ENCODE data around the gene ROPN1. TPM values are rescaled to one million over a fixed set of nuclear protein-coding genes. Genes with fewer than 3 reads are reported as not detected.
"Not testable (repeated sequence)": the region's sequence is repeated elsewhere in the genome, so short reads cannot be mapped to it uniquely, and the experiment has no call there.

The ROPN1 gene
- 1.4 TPM for total RNA-seq (ENCODE audit: insufficient read depth, low replicate concordance)

DNA sequence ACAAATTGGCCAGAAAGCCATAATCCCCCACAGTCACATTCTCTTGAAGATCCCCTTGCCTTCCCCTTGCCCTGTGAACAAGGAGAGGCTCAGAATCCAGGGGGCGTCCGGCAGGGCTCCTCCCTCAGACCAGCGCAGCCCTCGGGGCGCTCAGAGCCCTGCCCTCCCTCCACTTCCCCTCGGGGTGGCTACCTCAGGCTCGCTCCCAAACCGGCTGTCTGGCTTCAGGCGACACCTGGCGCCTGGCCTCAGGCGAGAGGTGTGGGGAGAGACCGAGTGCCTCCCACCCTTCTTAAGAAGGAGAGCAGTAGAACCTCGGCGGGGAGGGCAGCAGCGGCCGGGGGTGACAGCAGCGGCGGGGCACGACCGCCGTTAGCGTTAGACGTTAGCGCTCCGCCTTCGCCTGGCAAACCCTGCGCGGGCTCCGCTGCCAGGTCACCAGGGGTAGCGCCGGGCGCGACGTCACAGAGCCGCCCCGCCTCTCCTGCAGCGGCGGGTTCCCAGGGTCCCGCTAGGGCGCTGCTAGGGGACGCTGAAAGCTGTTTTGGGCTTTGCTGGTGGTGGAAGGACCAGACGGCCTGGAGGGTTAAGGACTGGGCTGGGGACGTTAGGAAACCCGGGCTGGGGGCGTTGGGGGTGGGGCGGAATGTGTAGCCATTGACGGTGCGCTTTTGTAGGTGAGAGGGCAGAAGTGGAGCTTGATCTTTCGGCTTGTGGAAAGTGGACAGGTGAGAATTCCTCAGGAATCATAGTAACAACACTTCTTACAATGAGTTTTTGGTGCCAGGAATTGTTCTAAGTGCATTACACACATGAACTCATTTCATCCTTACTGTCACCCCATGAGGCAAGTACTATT lies at the start of gene ROPN1:
ROPN1 (minus strand) TSS at position 395 of the 859 bp plus-strand sequence. CDS start 11,643 bp downstream, outside the sequence.
- DNase-seq (ENCODE audit: low spot score): not testable (repeated sequence)

DNA sequence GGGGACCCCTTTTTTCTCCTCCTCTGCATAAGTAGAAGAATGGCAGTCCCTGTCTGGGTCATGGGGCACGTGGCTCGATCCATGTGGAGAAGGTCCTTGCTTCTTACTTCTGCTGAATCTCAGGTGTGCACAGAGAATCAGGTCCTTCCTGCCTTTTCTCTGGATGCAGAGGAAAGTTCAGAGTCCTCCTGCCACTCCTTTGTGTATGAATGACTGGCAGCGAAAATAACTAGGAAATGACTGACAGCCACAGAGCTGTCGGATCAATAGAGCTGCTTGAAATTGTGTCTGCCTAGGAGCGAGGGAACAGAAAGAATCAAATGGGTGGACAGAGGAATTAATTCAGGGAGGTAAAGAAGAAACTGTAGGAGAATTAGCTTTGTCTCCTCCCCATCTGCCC lies 49.6 kb upstream of the ROPN1 start:
- DNase-seq (ENCODE audit: low spot score): no peak

DNA sequence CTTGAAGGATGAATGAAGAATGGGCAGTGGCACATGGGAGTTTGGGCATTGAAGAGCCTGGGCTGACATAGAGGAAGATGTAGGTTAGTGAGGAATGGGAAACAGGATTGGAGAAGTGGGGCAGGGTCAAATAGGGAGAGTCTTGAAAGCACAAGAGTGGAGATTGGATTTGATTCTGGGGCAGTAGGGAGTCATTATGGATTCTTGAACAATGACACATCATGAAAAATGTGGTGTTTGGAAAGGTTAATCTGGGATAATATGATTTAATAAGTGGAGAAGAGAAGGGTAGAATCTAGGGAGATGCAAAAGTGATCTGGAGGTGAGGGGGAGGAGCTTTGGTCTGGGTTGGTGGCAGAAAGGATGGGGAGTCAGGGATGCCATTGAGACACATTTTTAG lies 45.4 kb upstream of the ROPN1 start:
- no peak for DNase-seq (ENCODE audit: low spot score)

DNA sequence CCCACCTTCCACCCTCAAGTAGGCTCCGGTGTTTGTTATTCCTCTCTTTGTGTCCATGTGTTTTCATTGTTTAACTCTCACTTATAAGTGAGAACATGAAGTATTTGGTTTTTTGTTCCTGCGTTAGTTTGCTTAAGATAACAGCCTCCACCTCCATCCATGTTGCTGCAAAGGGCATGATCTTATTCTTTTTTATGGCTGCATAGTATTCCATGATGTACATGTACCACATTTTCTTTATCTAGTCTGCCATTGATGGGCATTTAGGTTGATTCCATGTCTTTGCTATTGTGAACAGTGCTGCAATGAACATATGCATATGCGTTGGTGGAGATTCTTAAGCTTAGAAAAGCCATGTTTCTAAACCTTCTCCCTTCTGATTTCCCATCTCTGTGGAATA lies 44.3 kb upstream of the ROPN1 start:
- DNase-seq (ENCODE audit: low spot score): not testable (repeated sequence)

DNA sequence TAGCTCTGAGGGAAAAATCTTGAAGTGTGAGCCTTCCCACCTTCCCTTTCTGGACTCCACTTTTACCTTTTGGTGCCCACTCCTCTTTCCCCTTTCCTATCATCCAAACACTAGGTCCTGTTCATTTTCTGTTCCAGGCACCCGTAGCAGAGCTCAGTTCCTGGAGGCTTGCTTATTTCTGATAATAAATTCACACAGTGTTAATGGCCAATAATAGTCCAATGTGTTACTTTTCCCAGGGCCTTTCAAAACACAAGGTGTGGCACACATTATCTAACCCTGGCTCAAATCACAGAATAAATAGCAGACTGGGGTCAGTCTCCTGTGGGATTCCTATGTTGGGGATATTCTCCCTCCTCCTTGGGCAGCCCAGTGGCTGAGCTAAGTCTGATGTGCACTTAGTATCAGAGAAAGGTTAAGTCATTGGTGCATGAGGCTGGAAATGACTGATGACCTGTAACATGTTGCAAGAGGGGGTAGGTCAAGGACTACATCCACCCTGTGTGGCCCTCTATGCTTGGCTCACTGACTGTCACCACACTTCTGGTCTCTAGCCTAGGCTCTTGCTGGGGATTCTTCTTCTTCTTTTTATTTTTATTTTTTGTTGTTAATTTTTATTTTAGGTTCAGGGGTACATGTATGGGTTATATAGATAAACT lies 43.7 kb upstream of the ROPN1 start:
- DNase-seq (ENCODE audit: low spot score): no peak

DNA sequence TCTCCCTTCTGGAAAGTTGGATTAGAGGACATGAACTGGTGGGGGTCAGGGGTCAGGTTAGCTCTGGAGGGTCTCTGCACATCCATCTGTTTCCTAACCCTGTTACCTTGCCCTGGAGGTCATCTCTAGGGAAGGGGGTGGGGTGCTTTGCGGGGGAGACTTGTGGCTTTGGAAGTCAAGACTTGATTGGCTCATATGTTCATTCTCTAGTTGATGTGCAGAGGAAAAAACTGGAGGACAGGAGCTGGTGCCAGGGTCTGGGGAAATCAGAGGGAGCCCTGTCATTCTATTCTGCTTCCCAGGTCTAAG lies 42.9 kb upstream of the ROPN1 start:
- DNase-seq (ENCODE audit: low spot score): no peak

DNA sequence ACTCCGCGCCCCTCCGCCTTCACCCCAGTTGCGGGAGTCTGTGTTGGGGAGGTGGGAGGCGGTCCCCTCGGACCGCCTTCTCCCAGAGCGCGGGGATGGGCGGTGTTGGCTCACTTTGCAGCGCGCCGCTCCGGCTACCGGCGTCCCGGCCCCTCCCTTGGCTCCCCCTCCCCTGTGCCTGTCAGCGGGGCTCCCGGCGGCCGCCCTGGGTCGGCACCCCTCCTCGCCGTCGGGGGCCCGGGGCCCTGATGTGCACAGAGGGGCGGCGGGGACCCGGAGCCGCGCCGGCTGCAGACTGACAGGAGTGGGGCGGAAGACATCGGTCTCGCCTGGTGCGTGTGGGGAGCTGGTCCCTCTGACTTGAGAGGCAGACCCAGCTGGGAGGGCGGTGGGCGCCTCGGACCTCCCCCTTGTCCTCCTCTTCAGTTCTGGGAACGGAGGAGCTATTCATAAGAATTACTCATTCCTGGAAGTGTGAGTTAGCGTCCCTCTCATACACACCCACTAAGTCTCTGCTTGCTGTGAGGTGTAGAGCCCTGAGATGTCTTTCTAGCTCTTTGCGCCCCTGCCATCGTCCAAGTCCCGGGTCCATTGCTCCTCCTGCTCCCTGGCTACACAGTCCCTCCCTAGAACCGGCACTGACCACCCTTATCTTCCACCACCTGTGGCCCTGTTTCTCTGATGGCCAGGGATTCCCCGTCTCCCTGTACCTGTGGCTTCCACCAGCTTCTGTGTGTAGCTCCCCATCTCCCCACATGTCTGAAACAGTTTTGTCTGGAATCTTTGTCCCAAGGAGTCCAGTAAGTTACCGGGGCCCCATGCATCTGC lies 42.3 kb upstream of the ROPN1 start:
- no peak for DNase-seq (ENCODE audit: low spot score)

DNA sequence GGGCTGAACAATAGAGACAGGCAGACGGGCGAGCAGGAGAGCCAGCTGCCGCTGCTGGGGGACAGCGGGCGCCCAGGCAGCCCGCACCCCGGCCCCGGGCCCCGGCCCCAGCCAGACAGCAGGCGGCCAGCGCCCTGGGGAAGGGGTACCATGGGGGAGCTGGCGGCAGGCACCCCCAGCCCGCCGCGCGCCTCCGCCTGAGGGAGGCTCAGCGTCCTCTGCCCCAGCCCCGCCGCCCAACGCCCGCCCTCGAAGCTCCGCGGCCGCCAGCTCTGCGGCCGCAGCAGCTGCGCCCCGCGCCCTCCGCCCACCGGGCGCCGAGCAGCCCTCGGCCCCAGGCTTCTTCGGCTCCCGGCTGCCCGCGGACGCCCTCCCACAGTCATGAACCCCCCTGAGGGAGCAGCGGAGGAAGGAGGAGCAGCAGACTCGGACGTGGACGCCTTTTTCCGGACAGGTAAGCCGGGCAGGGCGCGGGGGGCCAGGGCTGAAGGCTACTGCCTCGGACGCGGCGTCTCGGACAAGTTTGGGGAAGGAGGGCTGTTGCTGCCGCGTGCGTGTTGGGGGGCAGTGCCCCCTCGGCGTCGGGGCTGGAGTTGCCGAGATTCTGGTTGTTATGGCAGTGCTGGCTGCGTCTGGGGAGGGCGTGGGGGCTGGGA lies 41.6 kb upstream of the ROPN1 start, which contains the start of gene KALRN:
KALRN (plus strand) TSS at position 10 of the 656 bp plus-strand sequence.
- DNase-seq (ENCODE audit: low spot score): peak; percentile 5

DNA sequence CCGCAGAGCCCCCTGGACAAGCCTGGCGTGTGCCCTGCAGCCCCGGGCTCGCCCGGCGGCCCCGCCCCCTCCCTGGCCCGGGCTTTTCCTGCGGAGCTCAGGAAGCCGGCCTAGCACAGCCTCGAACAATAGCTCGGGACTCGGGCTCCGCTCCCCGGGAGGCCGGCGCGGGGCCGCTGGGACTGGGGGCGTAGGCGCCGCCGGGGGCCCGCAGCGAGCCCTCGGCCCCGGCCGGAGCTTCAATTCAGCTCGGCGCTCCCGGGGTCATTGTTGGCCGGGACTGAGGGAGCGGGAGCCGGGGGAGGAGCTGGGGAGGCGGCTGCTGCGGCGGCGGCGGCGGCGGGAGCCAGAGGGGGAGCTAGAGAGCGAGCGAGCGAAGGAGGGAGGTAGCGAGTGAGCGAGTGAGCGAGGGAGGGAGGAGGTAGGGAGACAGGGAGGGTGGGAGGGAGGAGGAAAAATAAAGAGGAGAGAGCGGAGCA lies 41.0 kb upstream of the ROPN1 start:
- peak; percentile 84 for DNase-seq (ENCODE audit: low spot score)

DNA sequence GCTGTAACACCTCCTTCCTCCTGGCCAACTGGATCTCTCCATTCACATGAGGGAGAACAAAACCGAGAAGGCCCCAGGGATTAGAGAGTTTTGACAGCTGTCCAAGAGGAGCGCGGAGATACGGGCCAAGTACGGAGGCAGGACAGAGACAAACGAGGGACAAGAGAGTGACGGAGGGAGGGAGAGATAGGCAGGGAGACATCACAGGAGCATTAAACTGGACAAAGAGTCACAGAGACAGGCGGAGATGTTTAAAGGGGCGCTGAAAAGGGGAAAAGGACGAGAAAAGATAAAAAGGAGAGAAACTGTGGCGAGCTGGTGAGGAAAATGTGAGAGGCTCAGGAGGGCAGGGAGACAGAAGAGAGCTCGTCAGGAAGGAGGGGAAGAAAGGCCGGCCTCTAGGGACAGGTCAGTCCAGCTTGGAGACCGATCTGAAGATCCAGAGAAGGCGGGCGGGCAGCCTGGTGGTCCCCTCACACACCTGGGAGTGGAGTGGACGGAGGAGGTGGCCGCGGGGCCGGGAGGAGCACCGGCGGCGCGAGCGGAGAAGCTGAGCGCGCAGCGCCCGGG lies 40.5 kb upstream of the ROPN1 start:
- DNase-seq (ENCODE audit: low spot score): peak; percentile 25

DNA sequence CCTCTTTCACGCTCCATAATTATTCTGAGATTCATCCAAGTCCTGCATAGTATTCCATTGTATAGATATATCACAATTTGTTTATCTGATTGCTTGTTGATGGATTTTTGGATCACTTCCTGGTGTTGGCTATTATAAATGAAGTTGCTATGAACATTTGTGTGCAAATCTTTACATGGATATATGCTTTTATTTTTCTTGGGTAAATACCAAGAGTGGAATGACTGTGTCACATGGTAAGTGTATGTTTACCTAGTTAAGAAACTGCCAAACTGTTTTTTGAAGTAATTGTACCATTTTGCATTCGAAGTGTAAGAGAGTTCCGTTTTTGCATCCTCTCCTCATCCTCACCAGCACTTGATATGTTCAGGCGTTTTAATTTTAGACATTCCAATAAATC lies 34.6 kb upstream of the ROPN1 start:
- DNase-seq (ENCODE audit: low spot score): no peak

DNA sequence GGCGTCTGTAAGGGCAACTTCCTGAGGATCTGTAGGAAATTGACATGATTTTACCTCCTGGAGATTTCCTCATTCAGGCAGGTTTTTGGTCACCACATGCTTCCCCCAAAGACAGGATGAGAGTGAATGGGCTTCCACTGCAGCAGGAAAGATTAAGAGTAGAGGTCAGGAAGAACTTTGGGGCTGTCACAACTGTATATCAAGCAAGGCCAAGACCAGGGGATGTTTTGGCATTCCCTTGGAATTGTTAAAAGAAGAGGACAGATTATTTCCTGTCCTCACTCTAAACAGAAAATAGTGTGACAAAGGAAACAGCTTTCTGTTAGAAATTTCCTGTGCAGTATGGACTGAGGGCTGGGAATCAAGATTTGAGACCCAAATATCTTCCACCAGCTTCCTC lies 31.6 kb upstream of the ROPN1 start:
- DNase-seq (ENCODE audit: low spot score): not testable (repeated sequence)

DNA sequence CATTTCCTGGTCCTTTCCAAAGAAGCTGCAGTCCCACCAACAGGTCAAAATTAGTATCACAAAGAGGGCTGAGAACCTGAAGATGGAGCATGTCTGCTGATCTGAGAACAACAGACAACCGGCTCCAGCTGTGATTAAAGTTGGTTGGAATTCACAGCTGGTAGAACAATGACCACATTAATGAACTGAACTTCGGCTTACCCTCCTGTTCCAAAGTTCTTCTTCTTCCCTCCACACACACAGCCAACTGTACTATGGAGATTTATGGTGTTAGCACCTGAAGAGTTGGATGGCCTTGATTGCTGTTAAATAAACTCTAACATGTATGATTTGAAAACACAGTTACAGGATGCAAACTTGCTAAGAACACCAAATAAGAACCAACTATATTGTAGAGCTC lies 27.4 kb upstream of the ROPN1 start:
- no peak for DNase-seq (ENCODE audit: low spot score)

DNA sequence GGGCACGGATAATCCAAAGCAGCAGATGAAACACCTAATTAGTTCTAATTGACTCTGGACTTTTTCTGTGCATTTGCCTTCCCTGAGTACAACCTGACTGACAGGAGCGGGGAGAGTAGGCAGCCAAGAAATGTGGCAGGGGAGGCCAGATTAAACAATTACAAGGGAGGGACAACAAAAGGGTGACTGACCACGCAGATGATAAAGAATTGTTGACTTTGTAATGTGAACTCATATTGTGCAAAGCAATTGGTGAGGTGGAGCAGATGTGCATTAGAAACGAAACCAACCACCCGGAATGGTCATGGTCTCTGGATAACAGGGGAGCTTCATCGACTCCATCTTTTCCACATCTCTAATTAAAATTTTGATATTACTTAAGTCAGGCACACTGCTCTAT lies 25.6 kb upstream of the ROPN1 start:
- not testable (repeated sequence) for DNase-seq (ENCODE audit: low spot score)

DNA sequence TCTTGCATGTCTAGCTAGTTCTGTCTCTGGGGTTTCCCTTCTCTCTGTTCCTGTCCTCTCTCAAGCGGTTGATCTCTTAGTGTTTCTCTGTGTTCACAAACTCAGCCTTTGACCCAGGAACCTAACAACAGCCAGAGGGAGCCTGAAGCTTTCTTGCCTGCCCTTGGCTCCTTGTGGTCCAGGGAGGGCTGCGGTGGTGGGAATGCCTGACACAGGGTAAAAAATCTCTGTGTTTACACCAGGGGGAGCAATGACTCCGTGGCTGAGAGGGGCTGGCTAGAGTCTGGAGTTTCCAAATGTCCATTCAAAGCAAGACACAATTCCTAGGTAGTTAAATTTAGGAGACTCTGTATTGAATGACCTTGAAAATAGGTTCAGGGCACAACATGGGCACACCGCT lies 24.6 kb upstream of the ROPN1 start:
- DNase-seq (ENCODE audit: low spot score): peak; percentile 47

DNA sequence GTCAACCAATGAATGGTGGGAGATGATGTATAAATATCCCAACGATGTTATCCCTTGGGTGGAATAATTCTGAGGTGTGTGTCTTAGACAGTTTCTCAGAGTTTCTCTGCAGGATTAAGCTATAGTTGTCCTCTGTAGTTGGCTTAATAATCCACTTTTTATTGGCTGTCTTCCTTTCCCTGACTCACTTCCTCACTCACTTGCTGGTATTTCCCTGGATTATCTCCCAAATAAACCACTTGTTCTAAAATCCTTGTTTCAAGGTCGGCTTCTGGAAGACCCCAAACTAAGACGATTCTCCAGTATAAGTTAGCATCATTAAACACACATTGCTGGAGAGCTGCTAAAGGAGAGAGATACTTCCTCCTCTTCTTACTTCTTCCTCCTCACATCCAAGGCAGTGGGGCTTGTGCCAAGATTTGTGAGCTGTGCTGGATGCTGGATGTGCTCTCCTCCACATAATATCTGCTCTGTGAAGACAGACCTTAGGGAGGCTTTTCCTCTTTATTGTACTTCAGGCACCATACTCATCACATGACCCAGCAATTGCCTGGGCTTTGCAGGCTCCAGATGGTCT lies 22.5 kb upstream of the ROPN1 start:
- no peak for DNase-seq (ENCODE audit: low spot score)

DNA sequence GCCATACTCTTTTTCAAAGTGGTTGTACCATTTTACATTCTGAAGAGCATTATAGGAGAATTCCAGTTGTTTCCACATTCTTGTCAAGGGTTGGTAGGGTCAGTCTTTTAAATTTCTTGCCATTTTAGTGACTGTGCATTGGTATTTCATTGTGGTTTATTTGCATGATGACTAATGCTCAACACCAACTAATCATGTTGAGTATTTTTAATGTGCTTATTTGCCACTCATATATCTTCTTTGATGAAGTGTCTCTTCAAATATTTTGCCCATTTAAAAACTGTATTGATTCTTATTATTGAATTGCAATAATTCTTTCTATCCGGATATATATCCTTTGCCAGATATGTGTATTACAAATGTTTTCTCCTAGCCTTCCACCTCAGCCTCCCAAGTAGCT lies 16.4 kb upstream of the ROPN1 start:
- not testable (repeated sequence) for DNase-seq (ENCODE audit: low spot score)

DNA sequence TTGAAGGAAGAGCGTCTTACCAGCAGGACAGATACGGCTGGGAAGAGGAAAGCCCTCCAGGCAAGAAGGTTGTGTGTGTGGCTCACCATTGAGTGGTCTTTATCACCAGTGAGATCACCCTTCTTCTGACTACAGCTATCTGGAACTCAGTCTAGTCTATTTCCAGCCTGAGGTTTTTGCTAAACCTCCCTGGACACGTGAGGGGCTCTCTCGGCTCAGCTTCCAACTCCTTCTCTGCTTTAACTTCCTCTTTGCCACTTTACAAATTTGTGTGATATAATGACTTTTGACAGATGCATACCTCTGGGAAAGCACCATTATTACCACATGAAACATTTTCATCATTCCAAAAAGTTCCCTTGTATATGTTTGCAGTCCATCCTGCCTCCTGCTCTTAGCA lies 15.3 kb upstream of the ROPN1 start:
- no peak for DNase-seq (ENCODE audit: low spot score)

DNA sequence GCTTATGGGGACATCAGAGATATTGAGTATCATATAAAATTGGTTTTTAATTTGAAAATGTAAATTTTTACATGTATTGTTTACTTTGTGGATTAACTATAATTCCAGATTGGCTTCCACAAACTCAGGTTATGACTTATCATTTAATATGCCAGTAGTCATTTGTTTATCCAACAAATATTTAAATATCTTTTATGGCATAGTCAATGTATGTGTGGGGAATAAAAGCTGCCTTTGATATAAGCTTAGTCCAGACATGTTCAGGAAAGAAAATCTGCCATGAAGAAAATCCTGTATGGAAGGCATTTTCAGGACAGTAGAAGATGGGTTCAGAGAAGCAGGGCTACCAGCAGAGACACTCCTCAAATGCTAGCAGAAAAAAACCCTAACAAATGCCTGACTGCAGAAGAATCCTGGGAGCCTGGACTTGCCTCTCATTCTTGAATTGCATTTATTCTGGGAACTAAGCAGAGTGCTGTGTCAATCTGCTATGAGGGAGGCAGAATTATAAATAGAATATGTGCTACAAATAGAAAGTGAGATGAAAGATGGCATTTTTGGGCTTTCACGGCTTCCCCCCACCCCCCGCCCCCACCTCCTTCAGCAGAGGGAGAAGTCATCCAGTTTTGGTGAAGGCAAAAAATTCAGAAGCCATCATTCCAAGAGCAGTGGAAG lies 10.6 kb upstream of the ROPN1 start:
- DNase-seq (ENCODE audit: low spot score): not testable (repeated sequence)

DNA sequence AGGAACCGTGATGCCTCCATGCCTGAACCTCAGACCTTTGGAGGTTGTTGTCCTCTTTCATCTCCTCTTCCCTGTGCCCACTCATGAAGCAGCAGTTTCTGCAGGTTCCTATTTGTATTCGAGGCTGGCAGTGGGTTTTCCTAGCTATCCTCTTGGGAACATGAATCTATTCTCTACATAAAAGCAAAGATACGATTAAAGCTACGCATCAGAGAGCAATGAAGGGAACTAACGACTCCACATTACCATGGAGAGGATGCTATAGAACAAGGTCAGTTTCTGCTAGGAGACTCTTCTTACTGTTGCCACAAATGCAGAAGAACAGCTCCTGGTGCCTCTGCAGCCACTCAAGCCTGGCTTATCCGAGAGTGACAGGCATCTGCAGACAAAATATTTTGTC lies 9.4 kb upstream of the ROPN1 start:
- DNase-seq (ENCODE audit: low spot score): not testable (repeated sequence)

All from umbilical cord (tissue), 2 donors.